Kasumi-1 (cell line): Measurements from ENCODE around the gene ZC2HC1C.
A peak's percentile ranks its signal among the peaks of the same experiment; 100 is the strongest.

Source experiments
- DNase-seq, 2 experiments: peaks; one replicate each; lab custom pipeline; 2025; lab: John Stamatoyannopoulos, UW

The ZC2HC1C gene, protein sequence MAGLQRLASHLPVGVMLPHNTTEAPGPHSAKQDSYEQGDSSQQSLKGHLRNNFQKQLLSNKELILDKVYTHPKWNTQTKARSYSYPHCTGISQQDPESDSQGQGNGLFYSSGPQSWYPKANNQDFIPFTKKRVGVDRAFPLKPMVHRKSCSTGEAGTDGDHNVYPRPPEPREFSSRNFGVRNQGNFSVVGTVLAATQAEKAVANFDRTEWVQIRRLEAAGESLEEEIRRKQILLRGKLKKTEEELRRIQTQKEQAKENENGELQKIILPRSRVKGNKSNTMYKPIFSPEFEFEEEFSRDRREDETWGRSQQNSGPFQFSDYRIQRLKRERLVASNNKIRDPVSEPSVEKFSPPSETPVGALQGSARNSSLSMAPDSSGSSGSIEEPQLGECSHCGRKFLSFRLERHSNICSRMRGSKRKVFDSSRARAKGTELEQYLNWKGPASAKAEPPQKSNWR

GRCh38 chr14:75069121-75069810, at the start of gene ZC2HC1C:
Gene ZC2HC1C, plus strand, starts transcription at chr14:75069641. Its CDS starts 933 bp downstream, at chr14:75070574.
- DNase-seq = peak; percentile 27 to 39

- DNase-seq = peak in 1 of 2 experiments; percentile 10
Observed at GRCh38 chr14:75022655-75023054, 46.8 kb upstream of the ZC2HC1C start.

DNA sequence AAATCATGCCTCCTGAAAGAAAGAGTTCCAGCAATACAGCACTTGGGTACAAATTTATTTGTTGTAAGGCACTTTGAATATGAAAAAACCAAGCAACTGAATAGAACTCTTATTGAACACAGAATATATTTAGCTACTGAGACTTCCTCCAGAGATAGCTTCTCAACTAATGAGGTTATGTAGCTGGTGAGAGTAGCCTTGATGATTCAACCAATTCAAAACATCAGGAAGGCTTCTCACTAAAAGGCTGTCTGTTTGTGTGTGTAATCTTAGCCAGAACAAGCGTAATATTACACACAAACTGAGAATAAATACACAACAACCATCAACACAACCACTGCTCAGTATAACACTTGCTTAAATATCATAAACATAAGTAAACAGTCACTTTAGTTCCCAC, 46.3 kb upstream of the ZC2HC1C start:
- no peak for DNase-seq

DNA sequence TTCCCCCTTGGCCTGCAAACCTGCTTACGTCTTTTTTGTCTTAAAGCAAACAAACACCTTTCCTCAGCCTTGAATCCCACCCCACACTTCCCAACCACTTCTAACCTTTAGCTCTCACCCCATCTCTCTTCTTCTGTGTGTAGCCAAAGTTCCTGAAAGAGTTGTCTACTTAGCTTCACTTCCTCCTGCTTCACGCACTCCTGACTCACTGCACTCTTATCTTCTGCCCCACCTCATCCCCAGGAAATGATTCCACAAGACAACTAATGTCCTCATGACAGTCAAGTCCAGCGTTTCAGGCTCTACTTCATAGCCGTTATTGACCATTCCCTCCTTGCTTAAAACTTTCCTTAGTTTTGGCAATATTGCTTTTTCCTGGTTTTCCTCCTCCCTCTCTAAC, 44.4 kb upstream of the ZC2HC1C start:
- DNase-seq = peak in 1 of 2 experiments; percentile 6

DNA sequence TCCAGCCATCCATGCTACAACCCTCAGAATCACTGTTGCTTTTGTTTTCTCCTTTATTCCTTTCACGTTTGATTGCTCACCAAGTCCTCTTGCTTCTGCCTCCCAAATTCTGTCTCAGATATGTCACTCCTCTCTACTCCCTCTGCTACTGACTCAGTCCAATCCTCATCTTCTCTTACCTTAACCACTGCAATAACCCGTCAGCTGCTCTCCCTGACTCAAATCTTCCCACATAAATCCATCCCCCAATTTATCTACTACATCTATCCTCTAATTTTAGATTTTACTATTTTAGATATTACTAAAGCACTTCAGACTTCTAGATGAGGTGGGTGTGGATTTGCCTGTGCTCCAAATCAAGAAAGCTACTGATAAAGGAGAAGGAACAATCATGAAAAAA, 43.6 kb upstream of the ZC2HC1C start:
- no peak for DNase-seq

- DNase-seq = no peak
Observed at GRCh38 chr14:75030147-75030546, 39.3 kb upstream of the ZC2HC1C start.

DNA sequence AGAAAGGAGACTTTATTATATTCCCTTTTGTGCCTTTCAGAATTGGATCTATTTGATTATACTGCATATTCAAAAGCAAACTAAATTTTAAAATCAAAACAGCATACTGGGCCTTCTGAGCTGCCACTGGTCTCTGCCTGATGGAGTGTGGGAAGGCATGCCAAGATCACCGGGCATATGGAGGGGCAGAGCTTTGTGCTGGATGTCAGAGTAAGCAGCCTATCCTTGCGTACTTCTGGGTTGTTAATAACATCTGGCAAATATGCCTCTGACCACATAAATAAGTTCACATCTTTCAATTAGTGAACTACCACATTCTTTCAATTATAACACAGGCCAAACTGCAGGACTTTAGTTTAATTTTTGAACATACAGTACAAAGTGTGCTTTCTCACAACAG, 36.5 kb upstream of the ZC2HC1C start:
- DNase-seq = no peak

- DNase-seq = no peak
Observed at GRCh38 chr14:75040507-75040906, 28.9 kb upstream of the ZC2HC1C start.

- DNase-seq = no peak
Observed at GRCh38 chr14:75040959-75041358, 28.5 kb upstream of the ZC2HC1C start.

GRCh38 chr14:75041613-75042012, 27.8 kb upstream of the ZC2HC1C start:
- no peak for DNase-seq

GRCh38 chr14:75042035-75042434, 27.4 kb upstream of the ZC2HC1C start:
- DNase-seq = no peak

- no peak for DNase-seq
Observed at GRCh38 chr14:75044322-75044721, 25.1 kb upstream of the ZC2HC1C start.

GRCh38 chr14:75044752-75045151, 24.7 kb upstream of the ZC2HC1C start:
- no peak for DNase-seq

DNA sequence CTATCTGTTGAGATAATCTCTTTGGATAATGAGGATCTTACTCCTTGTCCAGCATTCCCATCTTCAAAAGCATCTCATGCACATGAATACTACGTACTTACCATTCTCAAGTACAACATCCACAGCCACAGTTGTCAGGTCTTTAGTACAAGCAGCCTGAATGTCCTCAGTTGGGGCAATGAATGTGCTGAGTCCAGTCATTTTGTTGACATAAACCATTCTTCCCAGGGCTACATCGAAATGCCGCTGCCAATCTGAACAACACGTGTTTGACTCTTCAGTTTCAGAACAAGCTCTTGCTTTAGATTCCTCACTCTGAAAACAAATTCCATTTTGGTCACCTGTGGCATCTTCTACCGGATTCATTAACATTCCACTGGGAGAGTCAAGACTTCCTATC, 23.2 kb upstream of the ZC2HC1C start:
- DNase-seq = no peak

GRCh38 chr14:75046899-75047298, 22.5 kb upstream of the ZC2HC1C start:
- DNase-seq = no peak

DNA sequence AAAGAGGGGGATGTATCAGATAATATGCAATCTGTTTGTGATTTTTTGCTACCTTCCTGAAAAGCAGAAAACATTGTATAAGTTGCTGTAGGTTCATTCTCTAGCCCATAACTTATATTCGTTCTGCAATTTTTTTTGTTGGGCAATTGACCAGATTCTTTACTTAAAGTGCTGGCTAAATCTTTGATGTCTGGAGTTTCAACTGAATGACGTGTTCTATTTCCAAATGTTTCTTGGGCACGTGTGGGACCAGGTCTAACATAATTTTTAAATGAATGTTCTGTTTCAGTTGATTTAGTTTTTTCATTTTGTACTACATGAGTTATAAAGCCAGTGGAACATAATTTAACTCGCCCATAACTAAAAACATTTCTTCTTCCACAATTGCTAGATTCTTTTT, 21.9 kb upstream of the ZC2HC1C start:
- DNase-seq = no peak

GRCh38 chr14:75048101-75048500, 21.3 kb upstream of the ZC2HC1C start:
- no peak for DNase-seq

DNA sequence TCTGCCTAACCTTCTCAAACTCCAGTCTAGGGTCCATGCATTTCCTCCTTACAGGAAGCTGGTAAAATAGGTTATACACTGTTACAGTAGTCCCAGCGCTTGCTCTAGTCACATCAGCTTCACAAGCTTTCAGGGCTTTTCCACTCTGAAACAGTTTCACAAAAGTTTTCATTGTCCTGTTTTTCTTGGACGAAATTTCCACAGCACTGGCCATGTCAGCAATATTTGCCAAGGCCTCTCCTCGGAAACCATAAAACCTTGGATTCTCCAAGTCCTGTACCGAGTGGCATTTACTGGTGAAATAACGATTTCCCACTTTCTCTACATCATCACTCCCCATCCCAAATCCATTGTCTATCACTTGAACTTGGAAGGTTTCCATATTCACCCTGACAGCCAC, 20.3 kb upstream of the ZC2HC1C start:
- no peak for DNase-seq

DNA sequence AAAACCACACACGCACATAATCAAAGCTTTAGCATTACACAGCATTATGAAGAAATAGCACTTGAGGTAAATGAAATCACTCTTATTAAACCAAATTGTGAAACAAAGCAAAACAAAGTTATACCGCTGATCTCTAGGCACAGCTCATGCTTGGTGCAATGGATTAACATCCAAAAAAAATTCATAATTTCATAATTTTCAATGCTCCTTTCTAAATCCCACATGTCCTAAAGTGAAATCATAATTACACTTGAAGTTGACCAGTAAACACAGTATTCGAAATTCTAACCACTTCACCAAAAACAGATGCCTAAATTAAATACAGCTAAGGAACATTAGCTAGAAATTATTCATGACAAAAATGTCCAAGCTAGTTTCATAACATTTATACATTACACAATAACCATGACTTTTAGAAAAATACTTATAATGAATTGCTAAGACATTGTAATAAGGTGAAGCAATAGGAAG, 19.7 kb upstream of the ZC2HC1C start:
- DNase-seq = no peak

DNA sequence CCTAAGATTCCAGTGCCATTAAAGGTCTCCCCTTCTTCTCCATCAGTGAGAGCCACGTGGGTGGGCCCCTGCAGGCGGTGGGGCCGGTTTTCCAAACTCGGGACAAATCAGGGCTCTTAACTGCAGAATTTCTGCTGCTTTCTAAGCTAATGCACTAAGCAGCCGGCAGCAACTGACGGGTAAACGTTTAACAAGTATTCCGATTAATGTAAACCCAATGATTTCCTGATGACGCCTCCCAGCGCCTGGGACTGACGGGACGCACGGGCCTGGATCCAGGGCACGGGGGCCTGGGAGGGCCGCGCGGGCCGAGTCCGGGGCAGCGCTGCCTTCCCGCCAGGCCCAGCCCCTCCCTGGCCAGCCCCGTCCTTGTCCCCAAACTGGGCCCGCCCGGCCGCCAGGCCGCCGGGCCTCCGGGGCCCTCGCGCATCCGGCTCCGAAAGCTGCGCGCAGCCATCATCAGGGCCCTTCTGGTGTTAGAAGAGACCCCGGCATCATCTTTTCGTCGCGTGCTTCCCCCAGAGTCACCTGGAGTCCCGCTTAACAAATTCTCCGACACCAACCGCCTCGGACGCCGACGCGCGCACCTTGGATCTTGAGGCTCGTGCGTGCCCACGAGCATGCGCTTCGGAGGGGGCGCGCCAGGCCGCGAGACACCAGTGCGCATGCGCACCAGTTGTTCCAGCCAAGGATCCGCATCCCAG, 18.4 kb upstream of the ZC2HC1C start, which contains the start of gene MLH3:
MLH3 (minus strand) TSS at position 616 of the 704 bp plus-strand sequence. CDS start 1,812 bp downstream, outside the sequence.
- DNase-seq = peak; percentile 57 to 75

GRCh38 chr14:75051556-75051899, 17.9 kb upstream of the ZC2HC1C start:
- no peak for DNase-seq
